ENCODE results near the gene HBP1. TPM values are rescaled to one million over a fixed set of nuclear protein-coding genes. Genes with fewer than 3 reads are reported as not detected.

Gene HBP1
- total RNA-seq, 1 donor from 2014 or later: 121 TPM

DNA sequence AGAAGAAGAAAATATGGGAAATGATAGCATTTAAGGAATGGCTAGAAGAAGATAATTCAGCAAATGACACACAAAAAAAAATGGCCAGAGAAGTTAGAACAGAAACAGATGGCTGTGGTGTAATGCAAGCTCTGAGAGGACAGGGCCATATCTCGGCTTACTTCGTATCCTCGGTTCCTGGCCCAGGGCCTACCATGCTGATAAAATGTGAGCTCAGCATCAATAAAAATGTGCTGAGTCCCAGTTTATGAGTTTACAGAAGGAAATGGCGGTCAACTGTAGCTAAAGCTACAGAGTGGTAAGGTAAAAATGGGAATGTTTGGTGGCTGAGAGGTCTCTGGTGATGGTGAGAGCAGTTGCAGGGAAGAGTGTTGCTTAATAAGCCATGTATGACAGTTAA lies 40.8 kb downstream of the HBP1 start:
- peaks cover 5% of the 10 kb centered on the region for H3K9me3 Mint-ChIP-seq
- Histone ChIP-seq H3F3A (ENCODE audit: low read depth) (no peaks in the 10 kb centered on the region), H3K9ac (no peak overlapping the region), H3K4me3 (no peak overlapping the region), H2AFZ (replicated peaks) (no peak overlapping the region), H4K20me1 (ENCODE audit: low read depth) (no peaks in the 10 kb centered on the region), H3K79me2 (ENCODE audit: low read depth) (no peaks in the 10 kb centered on the region), H3K4me2 (no peak overlapping the region), H3K27me3 (no peaks in the 10 kb centered on the region), H3K27ac (no peak overlapping the region), H3K4me1 (no peaks in the 10 kb centered on the region), H3K36me3 (no peaks in the 10 kb centered on the region), H3K9me3 (ENCODE audit: low read depth) (no peaks in the 10 kb centered on the region)
- DNase-seq (ENCODE audit: low spot score): no peak
- H3K27me3 Mint-ChIP-seq (ENCODE audit: insufficient read depth, low read depth): peaks cover 3% of the 10 kb centered on the region
- no peaks in the 10 kb centered on the region for H3K4me1 Mint-ChIP-seq
- no peak overlapping the region for H3K27ac Mint-ChIP-seq
- no peak for TF ChIP-seq EZH2phosphoT487 (IDR thresholded peaks at IDR 0.05)
- TF ChIP-seq EZH2 (IDR thresholded peaks at IDR 0.05): no peak
- TF ChIP-seq, protein P1, sequence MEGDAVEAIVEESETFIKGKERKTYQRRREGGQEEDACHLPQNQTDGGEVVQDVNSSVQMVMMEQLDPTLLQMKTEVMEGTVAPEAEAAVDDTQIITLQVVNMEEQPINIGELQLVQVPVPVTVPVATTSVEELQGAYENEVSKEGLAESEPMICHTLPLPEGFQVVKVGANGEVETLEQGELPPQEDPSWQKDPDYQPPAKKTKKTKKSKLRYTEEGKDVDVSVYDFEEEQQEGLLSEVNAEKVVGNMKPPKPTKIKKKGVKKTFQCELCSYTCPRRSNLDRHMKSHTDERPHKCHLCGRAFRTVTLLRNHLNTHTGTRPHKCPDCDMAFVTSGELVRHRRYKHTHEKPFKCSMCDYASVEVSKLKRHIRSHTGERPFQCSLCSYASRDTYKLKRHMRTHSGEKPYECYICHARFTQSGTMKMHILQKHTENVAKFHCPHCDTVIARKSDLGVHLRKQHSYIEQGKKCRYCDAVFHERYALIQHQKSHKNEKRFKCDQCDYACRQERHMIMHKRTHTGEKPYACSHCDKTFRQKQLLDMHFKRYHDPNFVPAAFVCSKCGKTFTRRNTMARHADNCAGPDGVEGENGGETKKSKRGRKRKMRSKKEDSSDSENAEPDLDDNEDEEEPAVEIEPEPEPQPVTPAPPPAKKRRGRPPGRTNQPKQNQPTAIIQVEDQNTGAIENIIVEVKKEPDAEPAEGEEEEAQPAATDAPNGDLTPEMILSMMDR (IDR thresholded peaks at IDR 0.05): no peak
- H3K4me3 Mint-ChIP-seq: no peak overlapping the region
- peaks cover 24% of the 10 kb centered on the region for H3K36me3 Mint-ChIP-seq

DNA sequence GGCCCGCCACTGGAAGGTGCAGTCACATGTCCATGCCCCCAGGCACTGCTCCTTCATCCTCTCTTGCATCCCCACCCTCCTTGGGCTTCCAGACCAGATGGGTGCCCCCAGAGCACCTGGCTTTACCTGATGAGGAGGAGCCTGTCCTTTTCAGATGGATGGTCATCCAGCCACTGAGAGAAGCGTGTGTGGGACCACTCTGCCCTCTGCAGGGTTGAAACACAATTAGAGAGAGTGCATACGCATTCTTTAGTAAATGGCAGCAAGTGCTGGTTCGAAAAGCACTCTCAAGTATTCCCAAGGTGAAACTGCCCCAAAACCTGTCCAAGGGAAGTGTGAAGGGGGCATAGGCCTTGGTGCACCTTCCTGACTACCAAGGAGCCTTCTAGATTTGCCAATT lies 41.6 kb downstream of the HBP1 start:
- no peak overlapping the region for H3K4me3 Mint-ChIP-seq
- peaks cover 22% of the 10 kb centered on the region for H3K36me3 Mint-ChIP-seq
- no peaks in the 10 kb centered on the region for H3K36me3 ChIP-seq
- DNase-seq (ENCODE audit: low spot score): no peak
- no peaks in the 10 kb centered on the region for H3K9me3 ChIP-seq (ENCODE audit: low read depth)
- H3K27me3 ChIP-seq: no peaks in the 10 kb centered on the region
- H3F3A ChIP-seq (ENCODE audit: low read depth): no peaks in the 10 kb centered on the region
- H3K27ac ChIP-seq: no peak overlapping the region
- H3K27me3 Mint-ChIP-seq (ENCODE audit: insufficient read depth, low read depth): peaks cover 3% of the 10 kb centered on the region
- H3K4me1 ChIP-seq: no peaks in the 10 kb centered on the region
- H4K20me1 ChIP-seq (ENCODE audit: low read depth): no peaks in the 10 kb centered on the region
- no peak overlapping the region for H3K4me3 ChIP-seq
- no peak overlapping the region for H3K4me2 ChIP-seq
- H3K27ac Mint-ChIP-seq: no peak overlapping the region
- H3K9ac ChIP-seq: no peak overlapping the region
- H3K4me1 Mint-ChIP-seq: no peaks in the 10 kb centered on the region
- H3K79me2 ChIP-seq (ENCODE audit: low read depth): no peaks in the 10 kb centered on the region
- peaks cover 8% of the 10 kb centered on the region for H3K9me3 Mint-ChIP-seq
- no peak for TF ChIP-seq EZH2phosphoT487 (IDR thresholded peaks at IDR 0.05)
- TF ChIP-seq, protein P1 (IDR thresholded peaks at IDR 0.05): peak; percentile 10
- H2AFZ ChIP-seq (replicated peaks): no peak overlapping the region

DNA sequence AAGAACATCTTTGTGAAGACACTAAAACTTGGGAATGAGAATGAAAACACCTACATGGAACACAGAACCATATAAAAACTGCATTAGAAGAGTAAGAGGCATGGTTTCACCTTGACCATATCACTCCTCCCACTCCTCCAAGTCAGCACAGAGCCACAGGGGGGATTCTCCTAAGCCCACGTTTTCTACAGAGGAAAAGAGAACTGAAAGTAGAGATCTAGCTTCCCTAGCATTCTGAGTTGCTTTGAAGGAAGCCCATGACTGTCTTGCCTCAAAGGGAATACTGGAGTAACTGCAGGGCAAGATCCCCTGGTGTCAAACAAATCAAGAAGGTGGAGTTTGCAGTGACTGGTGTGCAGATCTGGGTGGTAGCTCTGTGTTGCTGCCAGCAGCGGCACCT lies 43.9 kb downstream of the HBP1 start:
- H3K9me3 ChIP-seq (ENCODE audit: low read depth): no peaks in the 10 kb centered on the region
- no peaks in the 10 kb centered on the region for H3K4me1 ChIP-seq
- H3K27ac Mint-ChIP-seq: no peak overlapping the region
- H3K4me3 ChIP-seq: no peak overlapping the region
- no peak overlapping the region for H2AFZ ChIP-seq (replicated peaks)
- no peak overlapping the region for H3K4me3 Mint-ChIP-seq
- no peaks in the 10 kb centered on the region for H4K20me1 ChIP-seq (ENCODE audit: low read depth)
- peaks cover 8% of the 10 kb centered on the region for H3K9me3 Mint-ChIP-seq
- no peaks in the 10 kb centered on the region for H3K36me3 ChIP-seq
- TF ChIP-seq, protein P1 (IDR thresholded peaks at IDR 0.05): no peak
- no peak for TF ChIP-seq EZH2phosphoT487 (IDR thresholded peaks at IDR 0.05)
- no peak for TF ChIP-seq EZH2 (IDR thresholded peaks at IDR 0.05)
- peaks cover 14% of the 10 kb centered on the region for H3K36me3 Mint-ChIP-seq
- no peak for DNase-seq (ENCODE audit: low spot score)
- no peak overlapping the region for H3K27ac ChIP-seq
- no peaks in the 10 kb centered on the region for H3K27me3 Mint-ChIP-seq (ENCODE audit: insufficient read depth, low read depth)
- no peak overlapping the region for H3K9ac ChIP-seq
- no peak overlapping the region for H3K4me2 ChIP-seq
- H3K79me2 ChIP-seq (ENCODE audit: low read depth): no peaks in the 10 kb centered on the region
- no peaks in the 10 kb centered on the region for H3F3A ChIP-seq (ENCODE audit: low read depth)
- no peaks in the 10 kb centered on the region for H3K4me1 Mint-ChIP-seq
- no peaks in the 10 kb centered on the region for H3K27me3 ChIP-seq
